Posterior vena cava (tissue), 2 donors: ENCODE results near the gene CCN5. TPM values are rescaled to one million over a fixed set of nuclear protein-coding genes. Genes with fewer than 3 reads are reported as not detected.

Source experiments
- DNase-seq: peaks from one replicate; pipeline ENCODE4 v3.0.0-alpha.2; 2020; ENCODE audit warnings: low spot score
- intact Hi-C, 2 donors: fragments of 100-400 bp; cut with DNase I; formaldehyde crosslinking; loops; one replicate each; pipeline versions ENCODE4 v1.14.1 to v1.14.2; 2022 to 2023
- total RNA-seq, 2 donors: library from RNA; stranded (reverse); fragmentation: NEBNext Ultra II Directional; extraction: Animal tissue kit (Norgen Biotek cat#: 25700); gene quantifications; one replicate each; pipeline ENCODE4 v1.2.1, GENCODE V29; 2021
- donor health status: DM: yes; HTN: yes; CAD: no.
- donor health status: DM: yes; HTN: yes; CAD: no.

The CCN5 gene
- total RNA-seq, 2 donors from 2014 or later: 210 to 342 TPM

DNA sequence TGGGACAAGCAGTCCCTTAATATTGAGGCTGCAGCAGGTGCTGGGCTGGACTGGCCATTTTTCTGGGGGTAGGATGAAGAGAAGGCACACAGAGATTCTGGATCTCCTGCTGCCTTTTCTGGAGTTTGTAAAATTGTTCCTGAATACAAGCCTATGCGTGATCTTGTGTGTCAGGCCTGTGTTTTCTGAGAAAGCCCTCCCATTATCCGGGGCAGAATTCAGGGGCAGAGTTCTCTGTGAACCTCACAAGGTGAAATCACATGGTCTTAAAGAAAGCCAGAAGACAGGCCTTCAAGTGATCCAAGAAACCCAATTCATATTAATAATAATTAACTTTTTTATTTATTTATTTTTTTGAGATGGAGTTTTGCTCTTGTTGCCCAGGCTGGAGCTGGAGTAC is 12.5 kb downstream of the CCN5 start:
- no peak for DNase-seq

DNA sequence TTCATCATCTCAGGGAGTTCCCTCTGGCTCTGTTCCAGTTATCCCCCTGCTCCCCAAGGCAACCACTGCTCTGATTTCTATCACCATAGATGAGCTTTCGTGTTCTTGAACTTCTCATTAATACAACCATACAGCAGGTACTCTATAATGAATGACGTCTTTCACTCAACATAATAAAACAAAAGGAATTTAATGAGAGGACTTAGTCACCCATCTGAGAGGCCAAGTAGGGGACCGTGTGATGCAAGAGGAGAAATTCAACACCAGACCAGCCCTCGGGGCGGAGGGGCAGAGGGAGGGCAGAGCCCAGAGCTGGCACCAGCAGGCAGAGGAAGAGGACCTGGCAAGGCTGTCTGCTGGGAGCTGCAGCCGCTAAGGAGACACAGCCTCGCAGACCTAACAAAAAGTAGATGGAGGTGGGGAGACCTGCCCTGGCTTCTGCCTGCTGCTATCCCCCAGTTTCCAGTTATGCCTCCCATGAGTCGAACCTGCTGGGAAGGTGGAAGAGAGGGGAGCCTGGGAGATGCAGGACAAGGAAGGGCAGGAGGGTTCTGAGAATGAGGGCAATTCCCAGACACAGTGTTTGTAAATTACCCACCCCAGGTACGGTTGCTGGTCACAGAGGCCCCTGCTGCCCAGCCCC is 13.8 kb downstream of the CCN5 start:
- DNase-seq: peak; percentile 86
- intact Hi-C loops: no loop called here

More for the DNA sequence above, 12.5 kb downstream of the CCN5 start:
- intact Hi-C loops: no loop called here

DNA sequence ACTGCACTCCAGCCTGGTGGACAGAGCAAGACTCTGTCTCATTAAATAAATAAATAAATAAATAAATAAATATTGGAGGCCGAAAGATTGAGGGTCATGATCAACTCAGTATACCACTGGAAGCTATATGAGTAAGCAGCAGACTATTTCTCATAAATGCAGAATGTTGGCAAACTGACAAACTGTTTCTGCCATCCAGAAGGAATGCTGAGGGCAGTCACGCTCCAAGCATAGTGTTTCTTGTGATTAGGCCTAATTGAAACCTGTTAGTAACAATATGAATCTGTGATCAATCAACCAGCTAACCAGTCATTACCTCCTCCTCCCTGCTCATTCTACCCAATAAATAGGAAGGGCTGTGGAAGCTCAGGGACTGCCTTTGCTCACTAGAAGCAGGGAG is 15.3 kb downstream of the CCN5 start:
- no peak for DNase-seq
- intact Hi-C loops: no loop called here

DNA sequence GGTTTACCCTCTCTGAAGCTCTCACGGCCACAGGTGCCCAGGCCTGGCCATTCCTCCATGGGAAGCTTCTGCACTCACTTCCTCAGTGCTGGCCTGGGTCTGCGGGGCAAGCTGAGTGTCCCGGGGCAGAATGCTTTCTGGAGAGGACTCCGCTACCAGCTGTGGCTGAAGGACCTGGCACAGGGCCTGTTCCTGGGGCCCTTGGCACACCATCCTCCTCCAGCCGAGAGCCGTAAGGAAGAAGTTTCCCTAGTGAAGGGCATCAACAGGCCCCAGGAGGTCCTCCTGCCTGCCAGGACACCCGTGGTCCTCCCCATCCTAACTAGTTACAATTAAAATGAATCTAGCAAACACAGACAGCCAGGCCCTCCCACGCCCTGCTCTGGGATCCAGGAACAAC is 16.5 kb downstream of the CCN5 start:
- intact Hi-C loops: loop anchor here (2.0 kb wide), 1 partner anchor 47 kb away; no protein-coding TSS in a partner anchor
- DNase-seq: peak; percentile 75

- intact Hi-C loops: loop anchor here (2.0 kb wide), 1 partner anchor 48 kb away; no protein-coding TSS in a partner anchor
- no peak for DNase-seq
Measured at GRCh38 chr20:44732327-44732726, 17.2 kb downstream of the CCN5 start.

GRCh38 chr20:44733341-44734069 is 18.3 kb downstream of the CCN5 start:
- intact Hi-C loops: loop anchor here (2.0 kb wide), 1 partner anchor 49 kb away; no protein-coding TSS in a partner anchor
- DNase-seq: peak; percentile 89

- intact Hi-C loops: no loop called here
- DNase-seq: no peak
Measured at GRCh38 chr20:44734938-44735337, 19.8 kb downstream of the CCN5 start.

DNA sequence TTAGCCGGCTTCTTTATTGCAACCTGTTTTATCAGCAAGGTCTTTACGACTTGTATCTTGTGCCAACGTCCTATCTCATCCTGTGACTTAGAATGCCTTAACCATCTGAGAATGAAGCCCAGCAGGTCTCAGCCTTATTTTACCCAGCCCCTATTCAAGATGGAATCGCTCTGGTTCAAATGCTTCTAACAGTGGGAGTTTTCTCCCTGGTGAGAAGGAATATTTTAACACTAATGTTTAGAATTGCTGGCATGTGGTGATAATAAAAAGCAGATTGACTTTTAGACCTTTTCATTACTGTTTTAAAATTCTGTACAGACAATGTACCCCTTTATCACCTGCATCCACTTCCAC is 20.6 kb downstream of the CCN5 start:
- intact Hi-C loops: no loop called here

GRCh38 chr20:44736170-44737021 is 21.2 kb downstream of the CCN5 start:
- DNase-seq: peak; percentile 72
- intact Hi-C loops: no loop called here

More for the DNA sequence above, 20.6 kb downstream of the CCN5 start:
- no peak for DNase-seq

- no peak for DNase-seq
- intact Hi-C loops: no loop called here
Measured at GRCh38 chr20:44737116-44737515, 21.9 kb downstream of the CCN5 start.

DNA sequence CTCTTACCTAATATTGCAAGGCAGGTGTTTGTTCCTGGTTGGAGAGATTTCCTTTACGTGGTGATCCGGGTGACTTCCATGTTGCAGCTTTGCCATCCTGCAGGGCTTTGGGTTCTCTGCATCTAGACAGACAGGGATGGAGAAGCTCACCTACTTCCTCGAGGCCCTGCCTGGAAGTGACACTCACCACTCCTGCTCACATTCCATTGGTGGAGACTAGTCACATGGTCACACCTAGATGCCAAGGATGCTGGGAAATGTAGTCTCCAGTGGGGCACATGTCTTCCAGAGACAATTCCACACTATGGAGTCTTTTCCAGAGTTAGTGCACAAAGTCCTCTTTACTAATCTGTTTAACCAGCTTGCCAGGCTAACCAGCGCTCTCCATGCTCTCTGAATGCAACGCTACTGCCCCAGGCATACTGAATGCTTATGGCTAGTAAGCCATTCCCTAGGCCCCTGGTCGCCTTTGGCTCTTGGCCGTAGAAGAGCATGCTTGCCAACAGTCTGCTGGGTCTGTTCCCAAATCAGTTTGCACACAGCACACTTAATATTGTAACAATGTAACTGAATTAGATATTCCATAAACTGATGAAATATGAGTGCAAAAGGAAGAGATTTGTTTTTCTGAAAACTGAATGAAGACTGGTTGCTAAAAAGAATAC is 23.8 kb downstream of the CCN5 start:
- intact Hi-C loops: no loop called here
- peak; percentile 79 for DNase-seq

- no peak for DNase-seq
- intact Hi-C loops: no loop called here
Measured at GRCh38 chr20:44739942-44740341, 24.8 kb downstream of the CCN5 start.

DNA sequence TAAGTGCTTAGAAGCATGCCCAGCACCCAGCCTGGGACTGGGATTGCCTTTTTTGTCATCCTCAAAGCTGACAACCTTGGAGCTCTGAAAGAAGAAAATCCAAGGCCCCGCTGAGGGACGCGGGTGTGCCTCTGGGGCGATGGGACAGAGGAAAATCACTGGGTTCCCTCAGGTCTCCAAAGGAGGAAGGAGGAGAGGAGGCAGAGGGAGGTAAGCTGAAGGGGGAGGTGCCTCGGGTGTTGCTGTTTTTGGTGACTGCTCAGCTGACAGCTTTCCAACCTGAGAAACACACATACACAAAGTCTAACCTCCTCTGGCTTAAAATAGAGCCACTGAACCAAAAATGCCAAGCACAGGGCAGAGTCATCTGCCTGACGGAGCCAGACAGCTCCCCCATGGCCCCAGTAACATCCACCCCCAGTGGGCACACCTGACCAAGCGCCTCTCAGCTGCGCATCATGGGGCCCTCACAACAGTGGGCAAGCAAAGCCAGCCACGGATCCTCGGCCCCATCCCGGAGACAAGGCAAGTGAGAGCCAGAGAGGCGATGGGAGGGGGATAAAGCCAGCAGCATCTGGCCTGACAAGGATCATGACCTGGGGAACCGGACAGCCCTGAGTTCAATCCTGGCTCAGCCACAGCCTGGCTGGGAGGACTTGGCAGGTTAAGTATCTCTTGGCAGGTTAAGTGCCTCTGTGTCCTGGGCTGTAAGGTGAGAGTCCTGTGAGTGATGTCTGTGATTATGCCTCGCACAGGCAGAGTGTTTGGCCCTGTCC is 27.3 kb downstream of the CCN5 start:
- intact Hi-C loops: no loop called here
- DNase-seq: no peak

- no peak for DNase-seq
- intact Hi-C loops: no loop called here
Measured at GRCh38 chr20:44743080-44743701, 28.0 kb downstream of the CCN5 start.

- intact Hi-C loops: no loop called here
- DNase-seq: no peak
Measured at GRCh38 chr20:44743916-44744655, 28.9 kb downstream of the CCN5 start.

GRCh38 chr20:44745122-44745597 is 30.0 kb downstream of the CCN5 start:
- intact Hi-C loops: loop anchor here in 1 of 2 donors (5.0 kb wide), 1 partner anchor 122 kb away; no protein-coding TSS in a partner anchor
- no peak for DNase-seq

- intact Hi-C loops: loop anchor here (2.0 to 5.0 kb wide), 2 partner anchors 122 to 123 kb away; no protein-coding TSS in a partner anchor
Measured at GRCh38 chr20:44745598-44746366, 30.6 kb downstream of the CCN5 start, which contains the start of gene KCNK15. KCNK15 (plus strand) TSS chr20:44745865; CDS start chr20:44745911, 46 bp downstream.

More at GRCh38 chr20:44745598-44746366, 30.6 kb downstream of the CCN5 start, which contains the start of gene KCNK15:
- DNase-seq: peak; percentile 88
